ENCODE results near the gene DUSP28.

Gene DUSP28

GRCh38 chr2:240599141-240599583, 39.0 kb downstream of the DUSP28 start:
- ATAC-seq (no peak), DNase-seq (no peak)

- ATAC-seq (no peak), DNase-seq (no peak)
These were observed 40.3 kb downstream of the DUSP28 start for GRCh38 chr2:240600451-240600961.

GRCh38 chr2:240601061-240601830, 41.1 kb downstream of the DUSP28 start:
- ATAC-seq, result no peak
- no peak for DNase-seq

- no peak for ATAC-seq
These were observed 41.6 kb downstream of the DUSP28 start for GRCh38 chr2:240601831-240602160.

GRCh38 chr2:240602266-240603050, 42.3 kb downstream of the DUSP28 start:
- DNase-seq, result no peak
- ATAC-seq, result no peak

More at GRCh38 chr2:240601831-240602160, 41.6 kb downstream of the DUSP28 start:
- DNase-seq, result no peak

GRCh38 chr2:240603081-240603835, 43.1 kb downstream of the DUSP28 start:
- DNase-seq, result no peak
- ATAC-seq, result no peak

- ATAC-seq (no peak), DNase-seq (no peak)
These were observed 43.7 kb downstream of the DUSP28 start for GRCh38 chr2:240603846-240604245.

- no peak for ATAC-seq
- no peak for DNase-seq
These were observed 44.3 kb downstream of the DUSP28 start for GRCh38 chr2:240604291-240604938.

- DNase-seq (no peak), ATAC-seq (no peak)
These were observed 45.0 kb downstream of the DUSP28 start for GRCh38 chr2:240604939-240605716.

- ATAC-seq (no peak), DNase-seq (no peak)
These were observed 45.9 kb downstream of the DUSP28 start for GRCh38 chr2:240605867-240606743.

GRCh38 chr2:240611601-240612210, 51.5 kb downstream of the DUSP28 start:
- no peak for ATAC-seq
- DNase-seq, result peak; percentile 22
